GM21526 (cell line): Measurements from ENCODE around the gene VEZT.
A peak's percentile ranks its signal among the peaks of the same experiment; 100 is the strongest.

Experiments used
- ATAC-seq: cut with Tn5 transposase; IDR thresholded peaks from one replicate; pipeline ENCODE4 v1.9.1; 2021; ENCODE audit warnings: moderate library complexity; ENCODE audit not compliant: unreplicated experiment, low FRiP score

Gene VEZT

DNA sequence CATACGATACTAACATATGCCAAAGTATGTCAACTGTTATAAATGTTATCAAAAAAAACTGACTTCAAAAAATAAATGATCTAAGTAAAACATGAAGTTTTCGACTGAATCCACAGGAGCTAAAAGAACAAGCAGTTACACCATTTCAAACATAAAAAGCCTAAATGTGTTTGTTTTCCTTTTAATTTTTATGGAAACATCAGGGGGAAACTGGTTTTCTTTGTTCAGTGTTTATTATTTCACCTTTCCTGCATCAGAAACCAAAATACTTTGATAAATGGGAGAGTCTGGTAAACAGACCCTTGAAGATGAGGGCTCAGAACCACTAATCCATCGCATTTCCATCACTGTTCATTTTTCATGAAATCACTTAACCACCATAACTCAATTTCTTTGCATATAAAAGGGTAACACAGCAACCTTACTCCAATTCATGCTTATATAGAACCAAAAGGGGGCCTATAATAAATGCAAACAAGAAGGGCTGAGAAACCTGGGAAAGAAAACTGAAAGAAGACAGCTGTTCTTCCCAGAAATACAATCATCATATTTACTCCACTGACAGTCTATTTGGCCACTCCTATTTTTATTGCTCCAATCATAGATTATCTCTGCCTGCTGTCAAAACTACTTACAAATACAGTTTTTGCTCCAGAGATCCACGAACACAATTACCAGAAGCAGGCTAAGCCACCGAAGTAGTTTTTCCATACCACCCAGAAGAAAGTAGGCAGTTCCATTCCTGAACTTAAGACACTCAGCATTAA lies 17.3 kb upstream of the VEZT start:
- ATAC-seq = no peak

DNA sequence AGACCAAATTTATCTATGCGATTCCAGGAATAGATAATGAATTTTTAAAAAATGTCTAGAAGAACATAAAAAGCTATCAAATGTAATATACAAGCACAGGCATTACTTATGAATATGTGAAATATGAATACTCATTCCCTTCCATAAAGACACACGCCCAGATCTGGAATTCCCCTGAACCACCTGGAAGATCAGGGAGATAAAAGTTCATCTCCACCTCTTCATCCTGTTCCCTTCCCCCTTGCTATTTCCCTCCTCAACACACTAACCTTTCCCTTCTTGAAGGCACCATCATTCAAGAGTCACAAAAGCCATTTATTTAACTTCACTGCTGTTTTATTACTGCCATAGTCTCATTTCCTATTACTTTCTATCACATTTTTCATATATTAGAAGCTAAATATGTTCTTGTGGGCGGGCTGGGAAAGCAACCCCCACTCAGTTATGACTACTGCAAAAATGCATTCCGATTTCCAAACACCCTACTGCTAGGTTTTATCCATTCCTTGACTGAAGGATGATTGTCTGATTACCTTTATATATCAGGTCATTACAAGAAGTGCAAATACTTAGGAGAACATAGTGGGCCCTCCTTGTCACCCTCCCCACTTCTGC lies 16.4 kb upstream of the VEZT start:
- no peak for ATAC-seq

DNA sequence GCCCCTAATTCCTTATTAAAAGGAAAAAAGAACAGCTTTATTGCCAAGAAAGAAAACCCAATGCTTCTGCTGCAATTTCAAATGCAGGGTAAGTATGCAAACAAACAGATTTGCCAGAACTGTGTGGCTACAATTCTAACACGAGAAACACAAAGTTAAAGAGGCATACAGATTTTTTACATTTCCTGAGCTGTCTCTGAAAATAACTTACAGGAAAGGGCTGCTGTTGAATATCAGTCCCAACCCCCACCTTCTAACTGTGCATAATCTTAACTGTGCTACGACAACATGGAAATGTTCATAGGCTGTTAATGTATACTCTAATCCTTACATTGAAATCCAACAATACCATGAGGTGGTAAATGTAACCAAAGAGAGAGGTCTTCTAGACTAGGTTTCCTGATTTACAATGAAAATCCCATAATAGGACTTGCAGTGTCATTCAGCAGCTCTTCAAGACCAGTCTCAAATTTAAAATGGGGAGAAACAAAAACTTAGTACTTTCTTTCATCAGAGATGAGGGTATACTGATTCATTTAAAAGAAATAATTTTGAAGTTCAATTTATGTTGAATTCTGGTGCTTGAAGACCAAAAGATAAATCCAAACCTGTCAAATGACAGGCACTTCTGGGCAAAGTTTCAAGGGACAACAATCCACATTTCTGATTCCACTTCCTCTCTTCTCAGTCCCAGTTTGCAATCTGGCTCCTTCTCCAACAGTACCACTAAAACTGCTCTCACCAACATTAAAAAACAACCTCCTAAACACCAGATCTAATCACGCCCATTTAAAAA lies 14.7 kb upstream of the VEZT start:
- no peak for ATAC-seq

DNA sequence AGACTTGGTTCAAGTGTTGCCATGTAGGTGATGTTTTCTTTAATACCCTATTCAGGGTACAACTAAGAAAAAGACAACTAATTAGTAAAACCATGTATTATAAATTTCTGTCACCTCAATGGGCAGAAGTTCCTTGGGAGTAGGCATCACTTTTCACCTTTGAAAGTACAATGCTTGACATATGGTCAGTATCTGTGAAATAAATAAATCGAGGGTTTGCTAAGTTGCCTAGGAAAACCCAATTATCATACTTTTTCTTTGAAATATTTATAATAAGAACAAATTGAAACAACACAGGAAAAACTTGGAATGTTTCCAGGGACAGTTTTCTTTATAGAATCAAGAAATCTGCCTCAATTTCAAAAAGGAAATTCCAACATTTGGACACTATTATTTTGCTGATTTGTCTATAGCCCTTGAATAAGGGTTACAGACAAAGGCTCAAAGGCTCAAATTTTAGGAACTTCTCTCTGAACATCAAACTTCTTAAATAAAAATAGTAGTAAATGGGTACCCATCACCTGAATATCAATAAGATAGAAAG lies 14.0 kb upstream of the VEZT start:
- no peak for ATAC-seq

DNA sequence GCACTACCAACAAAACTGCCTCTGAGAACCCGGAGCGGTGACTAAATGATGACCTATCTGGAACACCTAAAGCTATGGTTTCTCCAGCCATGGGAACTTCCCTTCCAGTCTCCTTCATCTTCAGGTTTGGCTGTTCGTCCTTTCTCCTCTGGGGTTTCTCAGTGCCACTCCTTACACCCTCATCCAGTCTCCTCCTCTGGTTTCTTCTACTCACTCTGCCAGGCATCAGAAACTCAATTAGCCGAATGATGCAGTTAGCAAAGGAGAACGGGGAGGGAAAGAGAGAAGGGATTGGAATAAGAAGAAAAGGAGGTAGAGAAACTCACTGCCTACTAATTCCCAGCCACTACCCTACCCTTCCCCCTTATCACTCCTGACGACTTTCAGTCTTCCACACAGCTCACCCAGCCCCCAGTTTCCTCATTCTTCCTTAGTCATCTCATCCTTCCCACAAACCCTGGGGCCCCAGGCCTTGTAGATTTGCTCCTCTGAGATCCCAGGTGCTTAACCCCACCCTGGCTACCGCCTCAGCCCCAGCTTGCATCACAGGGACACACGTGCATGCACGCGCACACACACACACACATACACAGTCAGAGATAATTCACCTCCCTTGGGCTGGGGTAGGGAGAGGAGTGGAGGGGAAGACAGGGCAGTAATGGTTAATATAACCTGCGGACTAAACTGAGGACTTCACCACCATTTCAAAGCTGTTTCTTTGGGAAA lies 13.3 kb upstream of the VEZT start:
- no peak for ATAC-seq

DNA sequence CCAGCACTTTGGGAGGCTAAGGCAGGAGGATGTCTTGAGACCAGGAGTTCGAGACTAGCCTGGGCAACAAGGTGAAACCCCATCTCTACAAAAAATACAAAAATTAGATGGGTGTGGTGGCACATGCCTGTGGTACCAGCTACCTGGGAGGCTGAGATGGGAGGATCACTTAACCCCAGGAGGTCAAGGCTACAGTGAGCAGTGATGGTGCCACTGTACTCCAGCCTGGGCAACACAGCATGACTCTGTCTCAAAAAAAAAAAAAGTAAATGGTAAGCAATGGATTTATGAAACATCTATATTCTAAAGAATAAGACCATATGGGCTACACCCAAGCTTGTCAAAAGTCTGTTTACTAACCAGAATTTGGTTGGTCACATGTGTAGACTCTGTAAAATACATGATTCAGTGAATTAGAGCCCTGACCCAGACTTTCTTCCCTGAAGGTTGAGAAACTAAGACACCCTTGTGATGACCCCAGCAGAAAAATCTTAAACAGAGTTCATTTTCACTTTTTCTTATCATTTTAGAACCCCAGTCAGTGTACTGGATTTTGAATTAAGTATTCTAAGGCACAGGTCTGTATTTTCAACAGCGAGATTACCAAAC lies 12.5 kb upstream of the VEZT start:
- ATAC-seq = no peak

DNA sequence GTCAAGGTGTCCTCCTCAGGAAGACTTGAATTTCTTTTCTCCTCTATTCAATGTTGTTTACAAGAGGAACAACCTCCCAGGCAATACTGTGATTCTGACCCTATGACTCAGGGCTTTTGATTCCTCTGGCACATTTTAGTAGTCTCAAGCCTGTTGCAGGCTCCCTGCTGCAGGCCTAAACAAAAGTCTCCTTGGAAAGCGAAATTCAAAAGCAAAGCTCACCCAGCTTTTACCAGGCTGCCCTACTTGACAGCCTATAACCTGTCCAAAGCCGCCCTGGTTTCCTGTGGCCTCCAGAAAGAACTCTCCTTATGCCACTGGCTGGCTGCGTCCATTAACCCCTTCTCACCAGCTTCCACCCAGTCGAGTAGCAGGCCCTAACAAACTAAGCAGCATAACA lies 11.9 kb upstream of the VEZT start:
- no peak for ATAC-seq

DNA sequence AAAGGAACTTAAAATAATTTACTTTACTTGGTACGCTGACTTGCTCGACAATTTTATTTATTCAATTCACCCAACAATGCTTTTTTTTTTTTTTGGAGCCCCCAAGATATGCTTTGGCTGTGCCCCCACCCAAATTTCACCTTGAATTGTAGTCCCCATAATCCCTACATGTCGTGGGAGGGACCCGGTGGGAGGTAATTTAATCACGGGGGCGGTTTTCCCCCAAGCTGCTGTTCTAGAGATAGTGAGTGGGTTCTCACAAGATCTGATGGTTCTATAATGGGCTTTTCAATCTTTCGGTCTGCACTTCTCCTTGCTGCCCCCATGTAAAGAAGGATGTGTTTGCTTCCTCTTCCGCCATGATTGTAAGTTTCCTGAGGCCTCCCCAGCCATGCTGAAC lies 10.7 kb upstream of the VEZT start:
- ATAC-seq = no peak

DNA sequence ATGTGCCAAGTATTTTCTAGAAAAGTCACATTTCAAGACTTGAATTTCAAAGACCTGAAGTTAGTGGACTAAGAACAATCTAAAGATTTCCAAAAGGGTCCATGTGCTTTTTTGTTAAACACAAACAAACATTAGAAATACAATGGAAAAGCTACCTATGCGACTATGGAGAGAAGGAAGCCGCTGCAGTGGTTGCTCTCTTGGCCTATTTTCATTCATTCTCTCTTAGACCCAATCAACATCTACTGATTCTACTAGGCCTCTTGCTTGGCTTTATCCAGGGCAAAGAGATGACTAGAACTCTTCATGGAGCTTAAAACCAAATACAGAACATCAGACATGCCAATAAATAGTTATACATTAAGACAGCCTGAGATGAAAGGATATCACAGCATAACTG lies 10.2 kb upstream of the VEZT start:
- ATAC-seq = no peak

DNA sequence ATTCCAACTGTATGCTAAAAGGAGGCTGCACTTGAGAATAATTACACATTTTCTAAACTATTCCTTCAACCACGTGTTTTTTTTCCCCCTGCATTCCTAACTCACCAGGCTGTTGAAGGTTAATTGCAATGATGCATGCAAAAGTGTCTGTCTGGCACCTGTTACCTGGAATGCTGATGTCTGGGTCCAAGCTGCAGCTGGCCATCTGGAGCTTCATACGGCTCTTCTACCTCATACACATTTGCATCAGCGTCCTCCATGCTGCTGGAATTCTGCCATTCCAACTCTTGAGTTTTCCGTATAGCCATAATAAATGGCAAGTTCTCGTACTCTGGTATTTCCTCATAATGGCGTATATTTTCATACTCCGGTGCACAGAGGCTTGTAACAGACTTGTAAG lies 8.9 kb upstream of the VEZT start:
- ATAC-seq = no peak

DNA sequence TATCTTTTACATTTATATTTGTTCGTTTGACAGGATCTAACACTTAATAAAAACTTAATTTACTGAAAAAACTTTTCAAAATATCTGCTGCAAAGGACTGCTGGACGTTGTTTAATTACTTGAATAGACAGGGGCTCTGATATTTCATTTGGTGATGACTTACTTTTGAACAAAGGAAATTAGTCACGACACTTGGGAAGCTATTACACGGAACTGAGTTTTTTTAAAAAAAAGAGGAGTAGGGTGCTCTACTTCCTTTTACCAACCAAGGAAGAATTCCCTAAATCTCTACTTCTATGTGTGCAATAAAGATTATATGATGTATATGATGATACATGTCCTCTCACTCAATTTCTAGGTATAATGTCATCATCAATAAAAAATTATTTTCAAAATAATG lies 5.0 kb upstream of the VEZT start:
- no peak for ATAC-seq

DNA sequence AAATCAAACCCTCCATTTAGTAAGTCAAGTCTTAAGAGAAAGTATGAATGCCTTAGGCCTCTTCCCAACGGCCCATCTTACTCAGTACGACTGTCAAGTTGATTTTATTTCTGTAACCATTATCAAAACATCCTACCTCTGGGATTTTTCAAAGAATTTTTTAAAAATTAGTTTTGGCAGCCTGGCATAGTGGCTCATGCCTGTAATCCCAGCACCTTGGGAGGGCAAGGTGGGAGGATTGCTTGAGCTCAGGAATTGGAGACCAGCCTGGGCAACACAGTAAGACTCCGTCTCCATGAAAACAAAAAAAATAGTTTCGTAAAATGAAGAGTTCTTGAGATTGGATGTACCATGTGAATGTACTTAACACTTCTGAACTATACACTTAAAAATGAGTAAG lies 4.5 kb upstream of the VEZT start:
- no peak for ATAC-seq

DNA sequence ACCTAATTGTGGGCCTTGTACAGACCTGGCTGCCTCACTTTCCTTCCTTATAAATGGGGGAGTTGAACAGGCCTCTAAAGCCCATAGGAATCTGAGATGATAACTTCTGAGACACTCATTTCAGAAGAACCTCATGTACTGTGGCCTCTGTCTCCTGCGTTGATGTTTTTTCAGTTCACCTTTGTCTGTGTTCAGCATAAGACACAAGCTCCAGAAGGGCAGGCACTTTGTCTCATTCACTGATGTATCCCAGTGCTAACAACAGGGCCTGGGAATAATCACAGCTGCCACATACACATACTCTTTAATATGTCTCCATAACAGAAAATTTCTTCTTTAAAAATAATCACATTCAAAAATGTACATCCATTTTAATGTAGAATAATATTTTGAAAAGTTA lies 3.7 kb upstream of the VEZT start:
- ATAC-seq = no peak

DNA sequence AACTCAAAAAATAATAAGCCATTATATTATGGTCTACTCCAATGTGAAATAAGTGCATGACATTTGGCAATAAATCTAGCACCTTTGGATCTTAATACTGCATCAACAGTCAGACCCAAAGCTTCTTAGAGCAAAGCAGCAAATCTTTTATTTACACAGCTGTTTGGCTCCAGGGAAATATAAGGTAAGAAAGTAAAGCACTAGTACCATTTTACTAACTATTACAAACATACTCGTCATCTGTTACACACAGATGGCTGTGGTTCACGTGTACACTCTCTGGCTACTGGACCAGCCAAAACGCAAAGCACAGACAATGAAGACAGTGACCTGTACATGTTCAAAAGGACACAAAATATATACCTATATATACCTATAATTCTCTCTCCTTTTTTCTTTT lies 3.1 kb upstream of the VEZT start:
- no peak for ATAC-seq

DNA sequence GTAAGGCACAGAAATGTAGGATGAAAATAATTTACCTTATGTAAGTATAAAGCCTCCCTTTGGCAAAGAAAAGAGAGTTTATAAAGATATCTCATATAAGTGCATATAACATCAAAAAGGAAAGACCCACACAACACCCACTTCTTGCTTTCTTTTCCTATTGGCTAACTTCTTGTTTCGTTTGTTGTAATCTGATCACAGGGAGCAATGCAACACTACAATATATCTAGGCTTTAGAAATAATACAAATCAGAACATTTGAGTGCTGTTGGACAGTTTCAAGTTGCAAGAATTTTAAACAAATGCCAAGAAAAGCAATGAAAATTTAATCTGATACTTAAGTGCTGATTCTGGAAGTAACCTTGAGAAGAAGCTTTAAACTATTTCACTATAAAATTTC lies 1.7 kb upstream of the VEZT start:
- ATAC-seq = no peak

DNA sequence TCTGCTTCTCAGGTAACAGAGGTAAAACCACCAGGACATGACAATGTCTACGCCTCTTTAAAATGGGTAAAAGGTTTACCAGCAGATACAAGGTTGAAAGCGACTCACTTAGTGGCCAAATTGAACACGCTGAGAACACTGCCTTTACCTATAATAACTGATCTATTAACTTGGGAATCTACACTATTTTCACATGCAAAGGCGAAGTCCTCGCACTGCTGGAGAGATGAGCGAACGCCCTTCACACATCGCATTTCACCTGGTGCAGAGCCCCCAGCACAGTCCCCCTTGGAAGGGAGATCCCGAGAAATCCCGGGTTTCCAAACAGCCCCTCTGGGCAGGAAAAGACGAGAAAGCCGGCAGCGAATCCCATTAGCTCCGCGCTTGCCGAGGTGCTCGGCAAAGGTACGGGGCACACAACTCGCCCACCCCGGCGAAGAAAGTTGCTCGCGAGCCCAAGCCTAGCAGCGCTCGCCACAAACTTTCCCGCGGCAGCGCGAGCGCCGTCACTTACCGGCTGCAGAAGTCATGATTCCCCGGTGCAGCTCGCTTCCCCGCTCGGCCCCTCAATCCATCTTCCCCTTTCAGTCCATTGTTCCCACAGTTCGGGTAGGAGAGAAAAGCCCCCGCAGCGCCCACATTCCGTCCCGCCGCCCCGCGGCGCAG lies 763 bp upstream of the VEZT start:
- peak; percentile 17 for ATAC-seq

DNA sequence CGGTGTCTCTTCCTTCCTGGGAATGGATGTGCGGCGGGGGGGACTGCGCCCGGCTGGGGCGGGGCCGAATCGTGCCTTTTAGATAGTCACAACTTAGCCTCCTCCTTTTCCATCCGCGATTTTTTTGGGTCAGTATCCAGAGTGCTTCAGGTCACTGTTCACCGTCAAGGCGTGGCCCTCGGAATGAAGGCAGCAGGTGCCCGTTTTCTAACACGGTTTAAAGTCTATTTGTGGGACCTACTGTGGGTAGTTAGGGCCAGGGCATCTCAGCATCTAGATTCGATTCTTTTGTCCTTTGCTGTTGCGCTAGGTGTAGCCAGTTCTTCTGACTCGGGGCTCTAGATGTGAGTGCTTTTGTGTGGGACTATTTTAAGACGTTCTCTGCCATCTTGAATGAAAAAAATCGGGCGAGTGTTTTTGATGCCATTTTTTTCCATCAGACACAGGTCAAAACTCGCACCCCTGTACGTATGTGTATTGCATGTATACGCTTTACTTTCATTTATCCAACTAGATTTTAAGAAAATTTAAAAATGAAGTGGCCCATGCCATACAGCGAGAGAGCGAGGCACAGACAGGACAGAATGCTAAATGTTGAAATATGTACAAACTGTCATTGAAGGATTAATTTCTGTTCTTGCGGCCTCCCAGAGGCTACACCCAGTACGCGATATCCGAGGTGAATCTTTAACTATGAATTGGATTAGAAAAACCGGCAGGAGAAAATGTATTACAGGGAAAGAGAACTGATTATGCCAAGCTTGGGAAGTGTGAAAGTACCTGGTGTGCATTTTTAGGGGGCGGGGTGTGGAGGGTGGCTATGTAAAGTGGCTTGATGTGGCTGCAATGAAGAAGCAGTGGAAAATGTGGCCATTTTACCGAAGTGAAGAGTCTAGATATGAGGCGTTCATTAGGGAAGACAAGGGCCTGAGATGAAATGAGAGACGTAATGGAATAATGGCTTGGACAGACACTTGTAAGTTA lies 835 bp downstream of the VEZT start:
- peak; percentile 1 for ATAC-seq

DNA sequence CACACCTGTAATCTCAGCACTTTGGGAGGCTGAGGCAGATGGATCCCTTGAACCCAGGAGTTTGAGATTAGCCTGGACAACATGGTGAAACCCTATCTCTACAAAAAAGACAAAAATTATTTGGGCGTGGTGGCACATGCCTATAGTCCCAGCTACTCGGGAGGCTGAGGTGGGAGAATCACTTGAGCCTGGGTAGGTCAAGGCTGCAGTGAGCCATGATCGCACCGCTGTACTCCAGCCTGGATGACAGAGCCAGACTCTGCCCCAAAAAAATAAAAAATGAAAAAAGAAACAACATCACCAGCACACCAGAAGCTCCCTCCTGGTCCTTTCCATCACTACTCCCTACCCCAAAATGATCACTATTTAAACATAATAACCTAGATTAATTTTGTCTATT lies 2.6 kb downstream of the VEZT start:
- no peak for ATAC-seq

DNA sequence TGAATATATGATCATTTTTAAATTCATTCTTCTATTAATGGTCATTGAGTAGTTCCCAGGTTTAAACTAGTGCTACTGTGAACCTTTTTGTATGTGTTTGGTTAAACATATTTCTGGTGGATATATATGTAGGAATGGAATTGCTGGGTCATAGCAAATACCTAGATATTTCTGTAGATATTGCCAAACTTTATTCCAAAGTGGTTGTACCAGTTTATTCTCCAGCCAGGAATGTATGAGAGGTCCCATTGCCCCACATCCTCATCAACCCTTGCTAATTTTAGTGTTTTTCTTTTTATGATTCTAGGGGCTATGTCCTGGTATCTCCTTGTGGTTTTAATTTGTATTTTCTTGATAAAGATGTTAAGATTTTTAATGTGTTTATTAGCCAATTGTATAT lies 3.1 kb downstream of the VEZT start:
- no peak for ATAC-seq
